ENCODE measurements around the gene FAM227A.

- TF ChIP-seq YY1 (IDR thresholded peaks at IDR 0.05; ENCODE audit: insufficient read depth, insufficient read length) = no peak
- no peak for TF ChIP-seq ZNF274 (IDR thresholded peaks at IDR 0.05; ENCODE audit: low read depth, low read length)
These were observed 32.8 kb downstream of the FAM227A start for GRCh38 chr22:38623351-38623750.
